ENCODE data around the gene DPPA5. TPM values are rescaled to one million over a fixed set of nuclear protein-coding genes. Genes with fewer than 3 reads are reported as not detected.
"Not testable (repeated sequence)": the region's sequence is repeated elsewhere in the genome, so short reads cannot be mapped to it uniquely, and the experiment has no call there.

Gene DPPA5
- total RNA-seq, 2 donors from 2014 or later = not detected

- DNase-seq (no peak), ATAC-seq (no peak)
- intact Hi-C loops (cut with DNase I, micrococcal nuclease) = no loop called here
Measured at GRCh38 chr6:73368675-73369074, 14.6 kb upstream of the DPPA5 start.

GRCh38 chr6:73367761-73368355, 13.8 kb upstream of the DPPA5 start:
- intact Hi-C loops (cut with DNase I, micrococcal nuclease) = no loop called here
- no peak for DNase-seq
- no peak for ATAC-seq

GRCh38 chr6:73364549-73364948, 10.5 kb upstream of the DPPA5 start:
- DNase-seq = no peak
- intact Hi-C loops (cut with DNase I, micrococcal nuclease) = no loop called here
- ATAC-seq = no peak

GRCh38 chr6:73364121-73364520, 10.0 kb upstream of the DPPA5 start:
- no peak for ATAC-seq
- intact Hi-C loops (cut with DNase I, micrococcal nuclease) = no loop called here

GRCh38 chr6:73363537-73363875, 9.4 kb upstream of the DPPA5 start:
- ATAC-seq (no peak), DNase-seq (no peak)
- intact Hi-C loops (cut with DNase I, micrococcal nuclease) = no loop called here

More at GRCh38 chr6:73364121-73364520, 10.0 kb upstream of the DPPA5 start:
- no peak for DNase-seq

GRCh38 chr6:73362869-73363536, 8.9 kb upstream of the DPPA5 start:
- ATAC-seq (no peak), DNase-seq (no peak)
- intact Hi-C loops (cut with DNase I, micrococcal nuclease) = no loop called here

GRCh38 chr6:73362358-73362757, 8.3 kb upstream of the DPPA5 start, which contains the start of gene KHDC3L:
TSS of gene KHDC3L (plus strand) at chr6:73362658. CDS start at chr6:73362730, 72 bp downstream.
- intact Hi-C loops (cut with DNase I, micrococcal nuclease) = no loop called here
- DNase-seq (no peak), ATAC-seq (no peak)

- DNase-seq (no peak), ATAC-seq (no peak)
- intact Hi-C loops (cut with DNase I, micrococcal nuclease) = no loop called here
Measured at GRCh38 chr6:73349311-73349710, 4.8 kb downstream of the DPPA5 start.

- no peak for ATAC-seq
- intact Hi-C loops (cut with DNase I, micrococcal nuclease) = no loop called here
- no peak for DNase-seq
Measured at GRCh38 chr6:73348550-73349204, 5.4 kb downstream of the DPPA5 start.

GRCh38 chr6:73343164-73343563, 10.9 kb downstream of the DPPA5 start:
- no peak for ATAC-seq
- intact Hi-C loops (cut with DNase I, micrococcal nuclease) = no loop called here
- DNase-seq = no peak

- no peak for DNase-seq
- intact Hi-C loops (cut with DNase I, micrococcal nuclease) = no loop called here
- no peak for ATAC-seq
Measured at GRCh38 chr6:73342174-73342573, 11.9 kb downstream of the DPPA5 start.

- intact Hi-C loops (cut with DNase I, micrococcal nuclease) = no loop called here
- DNase-seq = no peak
- no peak for ATAC-seq
Measured at GRCh38 chr6:73341335-73341734, 12.7 kb downstream of the DPPA5 start.

GRCh38 chr6:73340048-73340447, 14.0 kb downstream of the DPPA5 start:
- DNase-seq (no peak), ATAC-seq (no peak)
- intact Hi-C loops (cut with DNase I, micrococcal nuclease) = no loop called here

GRCh38 chr6:73339340-73339739, 14.7 kb downstream of the DPPA5 start:
- DNase-seq (no peak), ATAC-seq (no peak)
- intact Hi-C loops (cut with DNase I, micrococcal nuclease) = no loop called here

- intact Hi-C loops (cut with DNase I, micrococcal nuclease) = no loop called here
- ATAC-seq = no peak
- no peak for DNase-seq
Measured at GRCh38 chr6:73329201-73329600, 24.9 kb downstream of the DPPA5 start.

- intact Hi-C loops (cut with DNase I, micrococcal nuclease) = no loop called here
- DNase-seq (no peak), ATAC-seq (no peak)
Measured at GRCh38 chr6:73328790-73329189, 25.3 kb downstream of the DPPA5 start.

- DNase-seq = no peak
- ATAC-seq = no peak
- intact Hi-C loops (cut with DNase I, micrococcal nuclease) = no loop called here
Measured at GRCh38 chr6:73325656-73326055, 28.4 kb downstream of the DPPA5 start.

GRCh38 chr6:73323323-73323722, 30.8 kb downstream of the DPPA5 start:
- no peak for DNase-seq
- ATAC-seq = no peak
- intact Hi-C loops (cut with DNase I, micrococcal nuclease) = no loop called here

- intact Hi-C loops (cut with DNase I, micrococcal nuclease) = no loop called here
- no peak for DNase-seq
- ATAC-seq = no peak
Measured at GRCh38 chr6:73314577-73315492, 39.2 kb downstream of the DPPA5 start.

GRCh38 chr6:73310503-73310845, 43.6 kb downstream of the DPPA5 start:
- ATAC-seq; intact Hi-C loops (cut with DNase I, micrococcal nuclease); DNase-seq: not testable (repeated sequence)

Measured in left colon (tissue), 2 donors.